Upper lobe of left lung (tissue), 6 donors: ENCODE measurements around the gene BABAM2. TPM values are rescaled to one million over a fixed set of nuclear protein-coding genes. Genes with fewer than 3 reads are reported as not detected.

Experiments
- ATAC-seq, 2 donors: fragments of 200-7000 bp; cut with Tn5 transposase; one replicate each; pipeline ENCODE4 v1.9.1; 2022; ENCODE audit warnings: mild to moderate bottlenecking in 2 of 2, moderate library complexity in 2 of 2; ENCODE audit not compliant: low FRiP score in 2 of 2
- DNase-seq, 2 donors: peaks; one replicate each; pipeline ENCODE4 v3.0.0-alpha.2; 2019 to 2020
- H3K27ac ChIP-seq, 4 donors: fragments of 200-600 bp; sonication (generic); one replicate each; pipeline ENCODE4 v1.5.1; 2016 to 2019
- H3K27me3 ChIP-seq, 4 donors: fragments of 200-600 bp; sonication (generic); one replicate each; pipeline ENCODE4 v1.5.1; 2017 to 2019
- H3K36me3 ChIP-seq, 4 donors: fragments of 200-600 bp; sonication (generic); one replicate each; pipeline ENCODE4 v1.5.1; 2016 to 2019
- H3K4me1 ChIP-seq, 4 donors: fragments of 200-600 bp; sonication (generic); one replicate each; pipeline ENCODE4 v1.5.1; 2018 to 2019
- H3K4me3 ChIP-seq, 4 donors: fragments of 200-600 bp; sonication (generic); one replicate each; pipeline ENCODE4 v1.5.1; 2017 to 2019; ENCODE audit warnings: mild to moderate bottlenecking in 2 of 4, moderate library complexity in 1 of 4
- H3K9me3 ChIP-seq, 4 donors: fragments of 200-600 bp; sonication (generic); one replicate each; pipeline ENCODE4 v1.5.1; 2018 to 2019
- EP300 ChIP-seq, 4 donors: sonication (generic); formaldehyde crosslinking; IDR thresholded peaks; one replicate each; pipeline ENCODE4 v1.5.1; 2017; ENCODE audit warnings: antibody characterized with exemption in 4 of 4, control low read depth in 2 of 4
- POLR2A ChIP-seq, 4 donors: fragments of 450-650 bp; IDR thresholded peaks; one replicate each; pipeline ENCODE4 v1.5.1; 2016 to 2017; ENCODE audit warnings: antibody characterized with exemption in 4 of 4, mild to moderate bottlenecking in 2 of 4
- POLR2AphosphoS5 ChIP-seq, 2 donors: sonication (generic); formaldehyde crosslinking; IDR thresholded peaks; one replicate each; pipeline ENCODE4 v1.5.1; 2017; ENCODE audit warnings: antibody characterized with exemption in 2 of 2
- WGBS, 2 donors: methylation state at CpG; one replicate each; pipeline ENCODE4 v1.1.5; 2017 to 2018; 5-methylcytosine and 5-hydroxymethylcytosine counted together
- total RNA-seq, 6 donors: library from RNA; depleted of rRNA in 4 of 6; stranded (reverse); fragments of >200 nt in 4 of 6; gene quantifications; one replicate each; pipeline versions ENCODE4 v1.1.0 to v1.2.1, GENCODE V29; 2016 to 2021
- TF ChIP-seq, protein P1 (sequence below), 6 experiments: fragments of 450-650 bp in 4 of 6; fragments of 200-600 bp in 2 of 6; sonication (generic) in 2 of 6; IDR thresholded peaks; one replicate each; pipeline ENCODE4 v1.5.1; 2016 to 2019; ENCODE audit warnings: antibody characterized with exemption in 6 of 6
- donor health status: DM: no; HTN: no; CAD: no; lungs with moderate emphysema.
- donor health status: DM: no; HTN: yes; CAD: no; lungs with severe emphysema.

BABAM2 gene
- total RNA-seq, 6 donors from 2014 or later: 23.0 to 44.0 (median 38.2) TPM

GRCh38 chr2:28267282-28267681 is 376.8 kb downstream of the BABAM2 start:
- ATAC-seq (no peak), DNase-seq (no peak)
- Histone ChIP-seq H3K27me3 (no peaks in the 10 kb centered on the region), H3K9me3 (no peaks in the 10 kb centered on the region), H3K4me3 (no peak overlapping the region), H3K36me3 (no peaks in the 10 kb centered on the region), H3K27ac (no peak overlapping the region), H3K4me1 (peaks cover 0 to 7% (median 4%) of the 10 kb centered on the region in 4 donors)
- 54 to 62% methylated on average over 1 of the region's 1 CpG for WGBS, 2 donors
- TF ChIP-seq POLR2AphosphoS5 (IDR thresholded peaks at IDR 0.05) (no peak), EP300 (IDR thresholded peaks at IDR 0.05) (no peak), POLR2A (IDR thresholded peaks at IDR 0.05) (no peak)
- TF ChIP-seq, protein P1, sequence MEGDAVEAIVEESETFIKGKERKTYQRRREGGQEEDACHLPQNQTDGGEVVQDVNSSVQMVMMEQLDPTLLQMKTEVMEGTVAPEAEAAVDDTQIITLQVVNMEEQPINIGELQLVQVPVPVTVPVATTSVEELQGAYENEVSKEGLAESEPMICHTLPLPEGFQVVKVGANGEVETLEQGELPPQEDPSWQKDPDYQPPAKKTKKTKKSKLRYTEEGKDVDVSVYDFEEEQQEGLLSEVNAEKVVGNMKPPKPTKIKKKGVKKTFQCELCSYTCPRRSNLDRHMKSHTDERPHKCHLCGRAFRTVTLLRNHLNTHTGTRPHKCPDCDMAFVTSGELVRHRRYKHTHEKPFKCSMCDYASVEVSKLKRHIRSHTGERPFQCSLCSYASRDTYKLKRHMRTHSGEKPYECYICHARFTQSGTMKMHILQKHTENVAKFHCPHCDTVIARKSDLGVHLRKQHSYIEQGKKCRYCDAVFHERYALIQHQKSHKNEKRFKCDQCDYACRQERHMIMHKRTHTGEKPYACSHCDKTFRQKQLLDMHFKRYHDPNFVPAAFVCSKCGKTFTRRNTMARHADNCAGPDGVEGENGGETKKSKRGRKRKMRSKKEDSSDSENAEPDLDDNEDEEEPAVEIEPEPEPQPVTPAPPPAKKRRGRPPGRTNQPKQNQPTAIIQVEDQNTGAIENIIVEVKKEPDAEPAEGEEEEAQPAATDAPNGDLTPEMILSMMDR (IDR thresholded peaks at IDR 0.05): no peak

- no peaks in the 10 kb centered on the region for H3K27me3 ChIP-seq
- no peak for TF ChIP-seq EP300 (IDR thresholded peaks at IDR 0.05)
- no peak for TF ChIP-seq POLR2AphosphoS5 (IDR thresholded peaks at IDR 0.05)
- TF ChIP-seq, protein P1 (IDR thresholded peaks at IDR 0.05): no peak
- TF ChIP-seq POLR2A (IDR thresholded peaks at IDR 0.05): no peak
- H3K36me3 ChIP-seq: no peaks in the 10 kb centered on the region
- no peak overlapping the region for H3K27ac ChIP-seq
- no peak for DNase-seq
- 90 to 92% methylated on average over 4 of the region's 4 CpGs for WGBS, 2 donors
- H3K9me3 ChIP-seq: no peaks in the 10 kb centered on the region
- peaks cover 0 to 7% (median 4%) of the 10 kb centered on the region in 4 donors for H3K4me1 ChIP-seq
- ATAC-seq: no peak
- no peak overlapping the region for H3K4me3 ChIP-seq
Measured at GRCh38 chr2:28268386-28268785, 377.9 kb downstream of the BABAM2 start.

GRCh38 chr2:28269019-28269784 is 378.7 kb downstream of the BABAM2 start:
- TF ChIP-seq, protein P1 (IDR thresholded peaks at IDR 0.05): no peak
- TF ChIP-seq POLR2A (IDR thresholded peaks at IDR 0.05) (no peak), POLR2AphosphoS5 (IDR thresholded peaks at IDR 0.05) (no peak), EP300 (IDR thresholded peaks at IDR 0.05) (no peak)
- Histone ChIP-seq H3K27ac (peak overlapping the region in 2 of 4 donors; percentile 5 to 24), H3K27me3 (no peaks in the 10 kb centered on the region), H3K9me3 (no peaks in the 10 kb centered on the region), H3K4me3 (no peak overlapping the region), H3K36me3 (no peaks in the 10 kb centered on the region), H3K4me1 (peaks cover 0 to 7% (median 5%) of the 10 kb centered on the region in 4 donors)
- DNase-seq (no peak), ATAC-seq (peak in 1 of 2 donors; percentile 38)
- WGBS, 2 donors: 75 to 83% methylated on average over 4 of the region's 4 CpGs

- Histone ChIP-seq H3K27ac (no peak overlapping the region), H3K36me3 (no peaks in the 10 kb centered on the region), H3K4me1 (peaks cover 8 to 21% (median 13%) of the 10 kb centered on the region in 4 donors), H3K9me3 (no peaks in the 10 kb centered on the region), H3K4me3 (no peak overlapping the region), H3K27me3 (no peaks in the 10 kb centered on the region)
- TF ChIP-seq, protein P1 (IDR thresholded peaks at IDR 0.05): no peak
- TF ChIP-seq POLR2A (IDR thresholded peaks at IDR 0.05) (no peak), EP300 (IDR thresholded peaks at IDR 0.05) (no peak), POLR2AphosphoS5 (IDR thresholded peaks at IDR 0.05) (no peak)
- WGBS, 2 donors: 91 to 96% methylated on average over 6 of the region's 6 CpGs
- no peak for DNase-seq
- ATAC-seq: no peak
Measured at GRCh38 chr2:28270456-28271152, 380.1 kb downstream of the BABAM2 start.
